ENCODE measurements around the gene UPB1.
"Not testable (repeated sequence)": the region's sequence is repeated elsewhere in the genome, so short reads cannot be mapped to it uniquely, and the experiment has no call there.

UPB1 gene

GRCh38 chr22:24535348-24535747 lies 40.2 kb downstream of the UPB1 start:
- no peak for DNase-seq (ENCODE audit: low spot score)

GRCh38 chr22:24536089-24536488 lies 41.0 kb downstream of the UPB1 start:
- DNase-seq (ENCODE audit: low spot score), result no peak

GRCh38 chr22:24540470-24540869 lies 45.3 kb downstream of the UPB1 start:
- DNase-seq (ENCODE audit: low spot score), result no peak

- no peak for DNase-seq (ENCODE audit: low spot score)
Measured at GRCh38 chr22:24541681-24542515, 46.8 kb downstream of the UPB1 start.

- DNase-seq (ENCODE audit: low spot score), result no peak
Measured at GRCh38 chr22:24542641-24543040, 47.5 kb downstream of the UPB1 start.

- no peak for DNase-seq (ENCODE audit: low spot score)
Measured at GRCh38 chr22:24543185-24543601, 48.1 kb downstream of the UPB1 start.

- no peak for DNase-seq (ENCODE audit: low spot score)
Measured at GRCh38 chr22:24543679-24544243, 48.6 kb downstream of the UPB1 start.

- DNase-seq (ENCODE audit: low spot score), result no peak
Measured at GRCh38 chr22:24548812-24549211, 53.7 kb downstream of the UPB1 start.

- no peak for DNase-seq (ENCODE audit: low spot score)
Measured at GRCh38 chr22:24550028-24550901, 55.1 kb downstream of the UPB1 start.

- no peak for DNase-seq (ENCODE audit: low spot score)
Measured at GRCh38 chr22:24550902-24551435, 55.8 kb downstream of the UPB1 start.

- not testable (repeated sequence) for DNase-seq (ENCODE audit: low spot score)
Measured at GRCh38 chr22:24552503-24553286, 57.6 kb downstream of the UPB1 start.

- no peak for DNase-seq (ENCODE audit: low spot score)
Measured at GRCh38 chr22:24553597-24554312, 58.6 kb downstream of the UPB1 start.

GRCh38 chr22:24554313-24555164 lies 59.4 kb downstream of the UPB1 start, which contains the start of gene GUCD1:
TSS of gene GUCD1 (minus strand) at chr22:24555138. CDS start at chr22:24554991, 147 bp downstream.
- DNase-seq (ENCODE audit: low spot score), result peak; percentile 45

GRCh38 chr22:24555165-24556039 lies 60.3 kb downstream of the UPB1 start, which contains the start of gene SNRPD3:
TSS of gene SNRPD3 (plus strand) at chr22:24555999. CDS start at chr22:24557675, 1,676 bp downstream.
- DNase-seq (ENCODE audit: low spot score), result peak; percentile 98

- no peak for DNase-seq (ENCODE audit: low spot score)
Measured at GRCh38 chr22:24559471-24559870, 64.3 kb downstream of the UPB1 start.

- DNase-seq (ENCODE audit: low spot score), result no peak
Measured at GRCh38 chr22:24563246-24563645, 68.1 kb downstream of the UPB1 start.

- no peak for DNase-seq (ENCODE audit: low spot score)
Measured at GRCh38 chr22:24564376-24565058, 69.4 kb downstream of the UPB1 start.

- no peak for DNase-seq (ENCODE audit: low spot score)
Measured at GRCh38 chr22:24565077-24565476, 69.9 kb downstream of the UPB1 start.

All from RKO (cell line).